Measurements from ENCODE around the gene ERC2.

ERC2 gene

GRCh38 chr3:55870594-55870993 lies 597.7 kb downstream of the ERC2 start:
- TF ChIP-seq TAF1 (IDR thresholded peaks at IDR 0.05; ENCODE audit: low read depth) (no peak), RAD21 (IDR thresholded peaks at IDR 0.05; ENCODE audit: low read depth) (no peak), TEAD4 (IDR thresholded peaks at IDR 0.05) (no peak), MAX (IDR thresholded peaks at IDR 0.05) (no peak), NFIC (IDR thresholded peaks at IDR 0.05) (no peak)

GRCh38 chr3:55868347-55868746 lies 599.9 kb downstream of the ERC2 start:
- no peak for TF ChIP-seq CREB1 (IDR thresholded peaks at IDR 0.05; ENCODE audit: low read depth)
- TF ChIP-seq MAX (IDR thresholded peaks at IDR 0.05) = no peak
- no peak for TF ChIP-seq REST (IDR thresholded peaks at IDR 0.05; ENCODE audit: low read depth)
- no peak for TF ChIP-seq EGR1 (IDR thresholded peaks at IDR 0.05)
- TF ChIP-seq NFIC (IDR thresholded peaks at IDR 0.05) = no peak
- no peak for TF ChIP-seq YY1 (IDR thresholded peaks at IDR 0.05; ENCODE audit: low read depth)
- TF ChIP-seq ZBTB7A (IDR thresholded peaks at IDR 0.05; ENCODE audit: low read depth) = no peak
- no peak for TF ChIP-seq FOXM1 (IDR thresholded peaks at IDR 0.05; ENCODE audit: borderline replicate concordance, low read depth)
- TF ChIP-seq, protein P1, sequence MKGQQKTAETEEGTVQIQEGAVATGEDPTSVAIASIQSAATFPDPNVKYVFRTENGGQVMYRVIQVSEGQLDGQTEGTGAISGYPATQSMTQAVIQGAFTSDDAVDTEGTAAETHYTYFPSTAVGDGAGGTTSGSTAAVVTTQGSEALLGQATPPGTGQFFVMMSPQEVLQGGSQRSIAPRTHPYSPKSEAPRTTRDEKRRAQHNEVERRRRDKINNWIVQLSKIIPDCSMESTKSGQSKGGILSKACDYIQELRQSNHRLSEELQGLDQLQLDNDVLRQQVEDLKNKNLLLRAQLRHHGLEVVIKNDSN (IDR thresholded peaks at IDR 0.05) = no peak
- TF ChIP-seq TCF12 (IDR thresholded peaks at IDR 0.05; ENCODE audit: low read depth) = no peak
- TF ChIP-seq TEAD4 (IDR thresholded peaks at IDR 0.05) = no peak
- TF ChIP-seq CEBPB (IDR thresholded peaks at IDR 0.05) = no peak
- TF ChIP-seq TAF1 (IDR thresholded peaks at IDR 0.05; ENCODE audit: low read depth) = no peak
- TF ChIP-seq RAD21 (IDR thresholded peaks at IDR 0.05; ENCODE audit: low read depth) = no peak
- TF ChIP-seq EP300 (IDR thresholded peaks at IDR 0.05; ENCODE audit: borderline replicate concordance) = no peak

DNA sequence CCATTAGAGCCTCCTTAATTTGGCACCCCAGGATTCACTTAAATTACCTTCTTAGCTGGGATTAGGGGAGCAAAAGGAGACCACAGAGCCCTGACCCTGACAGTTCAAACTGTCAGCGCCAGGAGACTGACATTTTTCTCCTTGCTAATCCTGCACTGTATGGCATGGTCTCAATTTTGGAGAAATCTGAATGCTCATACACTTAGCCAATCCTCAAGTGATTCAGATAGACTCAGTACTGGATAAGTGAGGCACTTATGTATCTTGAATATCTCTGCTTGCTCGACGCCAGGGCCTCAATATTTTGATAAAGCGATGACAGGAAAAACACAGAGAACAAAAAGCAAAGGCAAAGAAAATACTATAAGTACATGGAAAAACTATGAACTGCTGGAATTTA lies 605.2 kb downstream of the ERC2 start:
- TF ChIP-seq CEBPB (IDR thresholded peaks at IDR 0.05) = no peak
- no peak for TF ChIP-seq RAD21 (IDR thresholded peaks at IDR 0.05; ENCODE audit: low read depth)
- no peak for TF ChIP-seq NFIC (IDR thresholded peaks at IDR 0.05)
- TF ChIP-seq, protein P1 (IDR thresholded peaks at IDR 0.05) = no peak
- TF ChIP-seq CREB1 (IDR thresholded peaks at IDR 0.05; ENCODE audit: low read depth) = no peak
- no peak for TF ChIP-seq REST (IDR thresholded peaks at IDR 0.05; ENCODE audit: low read depth)
- TF ChIP-seq TCF12 (IDR thresholded peaks at IDR 0.05; ENCODE audit: low read depth) = no peak
- TF ChIP-seq TAF1 (IDR thresholded peaks at IDR 0.05; ENCODE audit: low read depth) = no peak
- TF ChIP-seq ZBTB7A (IDR thresholded peaks at IDR 0.05; ENCODE audit: low read depth) = no peak
- TF ChIP-seq FOXM1 (IDR thresholded peaks at IDR 0.05; ENCODE audit: borderline replicate concordance, low read depth) = no peak
- no peak for TF ChIP-seq EGR1 (IDR thresholded peaks at IDR 0.05)
- TF ChIP-seq MAX (IDR thresholded peaks at IDR 0.05) = no peak
- TF ChIP-seq TEAD4 (IDR thresholded peaks at IDR 0.05) = no peak
- no peak for TF ChIP-seq EP300 (IDR thresholded peaks at IDR 0.05; ENCODE audit: borderline replicate concordance)
- TF ChIP-seq YY1 (IDR thresholded peaks at IDR 0.05; ENCODE audit: low read depth) = no peak

- TF ChIP-seq RAD21 (IDR thresholded peaks at IDR 0.05; ENCODE audit: low read depth) (no peak), MAX (IDR thresholded peaks at IDR 0.05) (no peak), YY1 (IDR thresholded peaks at IDR 0.05; ENCODE audit: low read depth) (no peak), NFIC (IDR thresholded peaks at IDR 0.05) (no peak), TCF12 (IDR thresholded peaks at IDR 0.05; ENCODE audit: low read depth) (no peak), EGR1 (IDR thresholded peaks at IDR 0.05) (no peak), REST (IDR thresholded peaks at IDR 0.05; ENCODE audit: low read depth) (no peak), TAF1 (IDR thresholded peaks at IDR 0.05; ENCODE audit: low read depth) (no peak), CREB1 (IDR thresholded peaks at IDR 0.05; ENCODE audit: low read depth) (no peak), ZBTB7A (IDR thresholded peaks at IDR 0.05; ENCODE audit: low read depth) (no peak), FOXM1 (IDR thresholded peaks at IDR 0.05; ENCODE audit: borderline replicate concordance, low read depth) (no peak), TEAD4 (IDR thresholded peaks at IDR 0.05) (no peak), EP300 (IDR thresholded peaks at IDR 0.05; ENCODE audit: borderline replicate concordance) (no peak), CEBPB (IDR thresholded peaks at IDR 0.05) (no peak)
- TF ChIP-seq, protein P1 (IDR thresholded peaks at IDR 0.05) = no peak
Measured at GRCh38 chr3:55860049-55860721, 608.1 kb downstream of the ERC2 start.

Measured in Ishikawa (cell line).